HepG2 (cell line): ENCODE results near the gene TBX21. TPM values are rescaled to one million over a fixed set of nuclear protein-coding genes. Genes with fewer than 3 reads are reported as not detected.

ENCODE experiments used
- CCDC6 ChIP-seq: sonication (generic); formaldehyde crosslinking; IDR thresholded peaks from 2 replicates; pipeline ENCODE4 v1.8.1; 2022; ENCODE audit warnings: mild to moderate bottlenecking, missing genetic modification reagents, moderate library complexity
- HHEX ChIP-seq: IDR thresholded peaks from 2 replicates; pipeline ENCODE4 v1.6.1; 2016; ENCODE audit warnings: control low read depth
- HNF1A ChIP-seq, 2 experiments: sonication (generic) in 1 of 2; formaldehyde crosslinking in 1 of 2; IDR thresholded peaks; 2 replicates each; pipeline versions ENCODE4 v1.4.0 to v1.6.1; 2016 to 2020; ENCODE audit warnings: borderline replicate concordance in 1 of 2, low read depth in 1 of 2, mild to moderate bottlenecking in 1 of 2, missing genetic modification reagents in 1 of 2
- HOXA3 ChIP-seq: sonication (generic); formaldehyde crosslinking; IDR thresholded peaks from 2 replicates; pipeline ENCODE4 v1.5.0; 2020; ENCODE audit warnings: missing genetic modification reagents
- HOXA9 ChIP-seq: sonication (generic); formaldehyde crosslinking; IDR thresholded peaks from 2 replicates; pipeline ENCODE4 v1.8.1; 2022; ENCODE audit warnings: missing genetic modification reagents, mild to moderate bottlenecking, moderate library complexity, borderline replicate concordance
- KDM2A ChIP-seq: sonication (generic); formaldehyde crosslinking; IDR thresholded peaks from 2 replicates; pipeline ENCODE4 v1.4.0; 2020; ENCODE audit warnings: low read depth, missing genetic modification reagents, borderline replicate concordance
- POLR2A ChIP-seq, 2 experiments: IDR thresholded peaks; 2 replicates each; pipeline ENCODE4 v1.6.1; 2011; ENCODE audit warnings: low read depth in 2 of 2, low read length in 2 of 2, mild to moderate bottlenecking in 1 of 2, moderate library complexity in 1 of 2; ENCODE audit not compliant: insufficient read depth in 1 of 2
- RXRB ChIP-seq: IDR thresholded peaks from 2 replicates; pipeline ENCODE4 v1.6.1; 2016; ENCODE audit warnings: borderline replicate concordance, missing genetic modification reagents, missing compliant biosample characterization
- TBX3 ChIP-seq: fragments of 450-650 bp; IDR thresholded peaks from 2 replicates; pipeline ENCODE4 v1.6.1; 2017; ENCODE audit warnings: antibody characterized with exemption, mild to moderate bottlenecking, inconsistent platforms, borderline replicate concordance
- ZNF331 ChIP-seq: sonication (generic); formaldehyde crosslinking; IDR thresholded peaks from 2 replicates; pipeline ENCODE4 v1.4.0; 2020; ENCODE audit warnings: missing genetic modification reagents
- ZNF550 ChIP-seq: sonication (generic); formaldehyde crosslinking; IDR thresholded peaks from 2 replicates; pipeline ENCODE4 v1.4.0; 2020; ENCODE audit warnings: mild to moderate bottlenecking, missing genetic modification reagents, borderline replicate concordance
- ZNF660 ChIP-seq: sonication (generic); formaldehyde crosslinking; IDR thresholded peaks from 2 replicates; pipeline ENCODE4 v1.5.1; 2020; ENCODE audit warnings: mild to moderate bottlenecking, low read depth, missing genetic modification reagents, borderline replicate concordance
- ZNF749 ChIP-seq: sonication (generic); formaldehyde crosslinking; IDR thresholded peaks from 2 replicates; pipeline ENCODE4 v1.8.0; 2022; ENCODE audit warnings: mild to moderate bottlenecking, missing genetic modification reagents, moderate library complexity, borderline replicate concordance
- ZNF770 ChIP-seq: sonication (generic); formaldehyde crosslinking; IDR thresholded peaks from 2 replicates; pipeline ENCODE4 v1.5.0; 2020; ENCODE audit warnings: mild to moderate bottlenecking, missing genetic modification reagents
- ZNF781 ChIP-seq: sonication (generic); formaldehyde crosslinking; IDR thresholded peaks from 2 replicates; pipeline ENCODE4 v1.5.1; 2020; ENCODE audit warnings: borderline replicate concordance, mild to moderate bottlenecking, missing genetic modification reagents; ENCODE audit errors: not compliant biosample characterization
- polyA plus RNA-seq, 8 experiments: library from polyadenylated mRNA; depleted of rRNA in 3 of 8; stranded (reverse) in 7 of 8; unstranded in 1 of 8; fragments of >200 nt; fragmentation: Illumina TruSeq in 4 of 8; extraction: Trizol in 4 of 8; gene quantifications; 2 replicates each; pipeline versions ENCODE4 v1.2.1 to v1.2.3, GENCODE V29; 2011 to 2016; ENCODE audit warnings: low read depth in 4 of 8, missing spikeins in 1 of 8, mixed read lengths in 1 of 8; ENCODE audit not compliant: insufficient read depth in 1 of 8
- total RNA-seq, 5 experiments: library from RNA; depleted of rRNA; stranded (reverse); fragments of >200 nt; fragmentation: Illumina TruSeq; extraction: Trizol; gene quantifications; 2 replicates each; pipeline ENCODE4 v1.2.3, GENCODE V29; 2016; ENCODE audit warnings: low read depth in 1 of 5
- TF ChIP-seq, protein P1 (sequence below): sonication (generic); formaldehyde crosslinking; IDR thresholded peaks from 2 replicates; pipeline ENCODE4 v1.8.0; 2022; ENCODE audit warnings: mild to moderate bottlenecking, missing genetic modification reagents

The TBX21 gene
- total and polyA plus RNA-seq, 2 of the 13 experiments (the other 11 are each of a cell fraction or from before 2014, with no cell fraction given): not detected

DNA sequence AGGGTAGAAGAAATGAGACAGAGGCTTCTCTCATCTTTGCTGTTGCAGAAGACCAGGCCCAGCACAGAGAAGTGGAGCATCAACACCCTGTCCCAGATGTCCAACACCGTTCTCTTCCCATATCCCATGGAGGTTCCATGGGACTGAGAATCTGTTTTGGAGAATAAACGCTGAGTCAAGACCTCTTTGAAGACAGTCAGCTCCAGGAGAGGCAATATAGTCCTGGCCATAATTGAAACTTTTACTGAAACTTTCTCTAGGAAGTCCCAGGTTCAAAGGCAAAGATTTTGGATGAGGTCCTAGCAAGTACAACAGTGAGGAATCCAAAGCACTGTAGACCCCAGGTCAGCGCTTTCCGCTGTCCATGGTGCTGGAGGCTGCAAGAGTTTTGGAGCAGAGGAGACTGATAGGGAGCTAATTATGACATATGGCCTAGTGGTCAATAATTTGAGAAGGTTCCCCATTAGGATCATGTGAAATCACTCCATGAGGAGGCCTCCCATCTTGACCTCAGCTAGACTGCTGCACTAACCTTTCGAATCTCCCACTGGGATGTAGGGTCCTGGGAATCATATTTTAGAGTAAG is 52.6 kb downstream of the TBX21 start (continued):
- TF ChIP-seq HNF1A (IDR thresholded peaks at IDR 0.05; ENCODE audit: low read depth) (no peak), HNF1A (CRISPR knock-in tag; IDR thresholded peaks at IDR 0.05; ENCODE audit: borderline replicate concordance) (no peak), ZNF749 (CRISPR knock-in tag) (0 out of 2 replicates have a peak, but pooled peaks have one; percentile 72), ZNF660 (CRISPR knock-in tag) (no peak), HOXA3 (CRISPR knock-in tag) (no peak), HHEX (CRISPR knock-in tag) (no peak), POLR2A (IDR thresholded peaks at IDR 0.05; ENCODE audit: insufficient read depth in 1 of 2, low read depth in 2 of 2, low read length in 2 of 2) (no peak), ZNF550 (CRISPR knock-in tag) (no peak), KDM2A (CRISPR knock-in tag) (peak; percentile 36; the same call in 1 of the 2 replicates), RXRB (CRISPR knock-in tag) (peak; percentile 62), CCDC6 (no peak), TBX3 (no peak), ZNF770 (CRISPR knock-in tag) (no peak), ZNF781 (CRISPR knock-in tag) (no peak), HOXA9 (CRISPR knock-in tag) (no peak), ZNF331 (CRISPR knock-in tag) (peak; percentile 73; the same call in 1 of the 2 replicates)
- TF ChIP-seq, protein P1, sequence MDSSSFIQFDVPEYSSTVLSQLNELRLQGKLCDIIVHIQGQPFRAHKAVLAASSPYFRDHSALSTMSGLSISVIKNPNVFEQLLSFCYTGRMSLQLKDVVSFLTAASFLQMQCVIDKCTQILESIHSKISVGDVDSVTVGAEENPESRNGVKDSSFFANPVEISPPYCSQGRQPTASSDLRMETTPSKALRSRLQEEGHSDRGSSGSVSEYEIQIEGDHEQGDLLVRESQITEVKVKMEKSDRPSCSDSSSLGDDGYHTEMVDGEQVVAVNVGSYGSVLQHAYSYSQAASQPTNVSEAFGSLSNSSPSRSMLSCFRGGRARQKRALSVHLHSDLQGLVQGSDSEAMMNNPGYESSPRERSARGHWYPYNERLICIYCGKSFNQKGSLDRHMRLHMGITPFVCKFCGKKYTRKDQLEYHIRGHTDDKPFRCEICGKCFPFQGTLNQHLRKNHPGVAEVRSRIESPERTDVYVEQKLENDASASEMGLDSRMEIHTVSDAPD (CRISPR knock-in tag): no peak
